ENCODE results near the gene CLTRN. TPM values are rescaled to one million over a fixed set of nuclear protein-coding genes. Genes with fewer than 3 reads are reported as not detected.

The CLTRN gene
- total RNA-seq, 1 experiment from 2014 or later, result 9.1 TPM

DNA sequence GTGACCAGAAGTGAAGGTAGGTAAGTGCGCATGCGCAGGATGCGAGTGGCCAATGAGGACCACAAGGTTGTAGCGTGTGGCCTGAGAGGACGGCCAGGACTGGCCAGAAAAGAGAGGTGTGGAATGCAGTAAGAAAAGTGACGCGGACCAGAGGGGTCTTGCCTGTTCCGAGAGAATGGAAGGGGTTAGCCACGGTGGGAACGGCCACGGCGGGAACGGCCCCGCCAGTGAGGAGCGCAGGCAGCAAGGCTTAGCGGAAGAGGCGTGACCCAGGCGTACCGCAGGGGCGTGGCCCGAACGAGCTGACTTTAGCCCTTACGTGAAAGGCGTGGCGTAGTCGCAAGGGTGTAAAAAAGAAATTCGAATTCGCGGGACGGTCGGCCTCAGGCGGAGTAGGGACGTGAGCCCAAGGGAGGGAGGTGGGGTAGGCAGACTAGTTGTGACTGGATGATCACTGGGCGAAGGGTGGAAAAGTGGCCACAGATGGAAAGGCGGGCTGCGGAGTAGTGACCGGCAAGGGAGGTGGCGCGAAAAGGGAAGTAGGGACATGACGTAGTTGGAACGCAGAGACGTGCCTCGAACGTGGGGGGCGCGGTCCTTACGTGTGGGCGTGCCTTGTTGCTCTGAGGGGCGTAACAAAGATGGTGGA is 10.4 kb upstream of the CLTRN start:
- Histone ChIP-seq H3K4me3 (ENCODE audit: low read length) (peak overlapping the region; percentile 87), H3K36me3 (ENCODE audit: low read depth, low read length) (peaks cover 5% of the 10 kb centered on the region; the same call in 1 of the 2 replicates), H3K9ac (ENCODE audit: low read length) (peak overlapping the region; percentile 99), H3K9me3 (ENCODE audit: low read length) (no peaks in the 10 kb centered on the region), H2AFZ (ENCODE audit: low read length) (peak overlapping the region; percentile 88), H3K9me2 (replicated peaks; ENCODE audit: low read length) (no peaks in the 10 kb centered on the region), H3K27me3 (ENCODE audit: low read length) (no peaks in the 10 kb centered on the region), H3F3A (ENCODE audit: low read length, unreplicated experiment) (no peaks in the 10 kb centered on the region), H3K4me2 (ENCODE audit: low read length) (peak overlapping the region; percentile 89), H3K27ac (ENCODE audit: low read length) (peak overlapping the region; percentile 96), H4K20me1 (ENCODE audit: low read length) (0 out of 2 replicates have a peak, but pooled peaks cover 8% of the 10 kb centered on the region), H3K79me2 (ENCODE audit: low read length) (peaks cover 47% of the 10 kb centered on the region), H3K4me1 (ENCODE audit: insufficient read depth, low read length) (peaks cover 44% of the 10 kb centered on the region)
- TF ChIP-seq EZH2phosphoT487 (IDR thresholded peaks at IDR 0.05; ENCODE audit: borderline replicate concordance, low read length) (no peak), EZH2 (IDR thresholded peaks at IDR 0.05; ENCODE audit: low read length, unreplicated experiment) (no peak)
- TF ChIP-seq, protein P1, sequence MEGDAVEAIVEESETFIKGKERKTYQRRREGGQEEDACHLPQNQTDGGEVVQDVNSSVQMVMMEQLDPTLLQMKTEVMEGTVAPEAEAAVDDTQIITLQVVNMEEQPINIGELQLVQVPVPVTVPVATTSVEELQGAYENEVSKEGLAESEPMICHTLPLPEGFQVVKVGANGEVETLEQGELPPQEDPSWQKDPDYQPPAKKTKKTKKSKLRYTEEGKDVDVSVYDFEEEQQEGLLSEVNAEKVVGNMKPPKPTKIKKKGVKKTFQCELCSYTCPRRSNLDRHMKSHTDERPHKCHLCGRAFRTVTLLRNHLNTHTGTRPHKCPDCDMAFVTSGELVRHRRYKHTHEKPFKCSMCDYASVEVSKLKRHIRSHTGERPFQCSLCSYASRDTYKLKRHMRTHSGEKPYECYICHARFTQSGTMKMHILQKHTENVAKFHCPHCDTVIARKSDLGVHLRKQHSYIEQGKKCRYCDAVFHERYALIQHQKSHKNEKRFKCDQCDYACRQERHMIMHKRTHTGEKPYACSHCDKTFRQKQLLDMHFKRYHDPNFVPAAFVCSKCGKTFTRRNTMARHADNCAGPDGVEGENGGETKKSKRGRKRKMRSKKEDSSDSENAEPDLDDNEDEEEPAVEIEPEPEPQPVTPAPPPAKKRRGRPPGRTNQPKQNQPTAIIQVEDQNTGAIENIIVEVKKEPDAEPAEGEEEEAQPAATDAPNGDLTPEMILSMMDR (conservative IDR thresholded peaks at IDR 0.05; ENCODE audit: low read depth, low read length), result no peak
- BruUV-seq (replicated peaks), result no TSS peak
- ChIA-PET CTCF (no interaction called here), POLR2A (ENCODE audit: unreplicated experiment) (interaction anchor here (0.5 to 1.0 kb wide), 4 partner anchors 63 to 461 kb away, joined by 3 to 5 read pairs (median 4); partner anchors contain the start of gene CA5B)
- ATAC-seq (peak; percentile 80), DNase-seq (peak; percentile 94)
- intact Hi-C loops (cut with micrococcal nuclease), result loop anchor here (5.0 to 10.0 kb wide), 2 partner anchors 178 to 340 kb away; partner anchors contain the start of gene PIGA

- POLR2A ChIA-PET (ENCODE audit: unreplicated experiment), result interaction anchor here (0.5 to 1.0 kb wide), 2 partner anchors 63 to 462 kb away, joined by 3 to 4 read pairs; partner anchors contain the start of gene CA5B
- CTCF ChIA-PET, result no interaction called here
These were observed 9.9 kb upstream of the CLTRN start for GRCh38 chrX:15674514-15674840.

More at GRCh38 chrX:15674514-15674840, 9.9 kb upstream of the CLTRN start:
- no peak for DNase-seq
- H3K4me1 ChIP-seq (ENCODE audit: insufficient read depth, low read length), result peaks cover 41% of the 10 kb centered on the region
- no peaks in the 10 kb centered on the region for H3K9me2 ChIP-seq (replicated peaks; ENCODE audit: low read length)
- H4K20me1 ChIP-seq (ENCODE audit: low read length), result 0 out of 2 replicates have a peak, but pooled peaks cover 8% of the 10 kb centered on the region
- TF ChIP-seq, protein P1 (conservative IDR thresholded peaks at IDR 0.05; ENCODE audit: low read depth, low read length), result no peak
- TF ChIP-seq EZH2 (IDR thresholded peaks at IDR 0.05; ENCODE audit: low read length, unreplicated experiment), result no peak
- TF ChIP-seq EZH2phosphoT487 (IDR thresholded peaks at IDR 0.05; ENCODE audit: borderline replicate concordance, low read length), result no peak
- H2AFZ ChIP-seq (ENCODE audit: low read length), result peak overlapping the region; percentile 88
- no peaks in the 10 kb centered on the region for H3F3A ChIP-seq (ENCODE audit: low read length, unreplicated experiment)
- H3K9me3 ChIP-seq (ENCODE audit: low read length), result no peaks in the 10 kb centered on the region
- no peak for ATAC-seq
- intact Hi-C loops (cut with micrococcal nuclease), result loop anchor here (5.0 to 10.0 kb wide), 2 partner anchors 177 to 340 kb away; partner anchors contain the start of gene PIGA
- peak overlapping the region; percentile 87 for H3K4me3 ChIP-seq (ENCODE audit: low read length)
- BruUV-seq (replicated peaks), result TSS peak; percentile 78
- peak overlapping the region; percentile 99 for H3K9ac ChIP-seq (ENCODE audit: low read length)
- H3K27me3 ChIP-seq (ENCODE audit: low read length), result no peaks in the 10 kb centered on the region
- peaks cover 42% of the 10 kb centered on the region for H3K79me2 ChIP-seq (ENCODE audit: low read length)
- peaks cover 5% of the 10 kb centered on the region; the same call in 1 of the 2 replicates for H3K36me3 ChIP-seq (ENCODE audit: low read depth, low read length)
- peak overlapping the region; percentile 96 for H3K27ac ChIP-seq (ENCODE audit: low read length)
- H3K4me2 ChIP-seq (ENCODE audit: low read length), result peak overlapping the region; percentile 89

All from PC-3 (cell line).